A549 (cell line): Measurements from ENCODE around the gene ICAM5. TPM values are rescaled to one million over a fixed set of nuclear protein-coding genes. Genes with fewer than 3 reads are reported as not detected.

ENCODE experiments used
- ATAC-seq, 2 experiments: fragments of 200-7000 bp in 1 of 2; fragments of >200 bp in 1 of 2; cut with Nextera tagmentation in 1 of 2; cut with Tn5 transposase in 1 of 2; 3 replicates each; pipeline versions ENCODE4 v1.8.0 to v1.9.1; 2018 to 2020; ENCODE audit warnings: mild to moderate bottlenecking in 1 of 2, moderate library complexity in 1 of 2
- CTCF ChIA-PET: fragments of 300-600 bp; sonication (Branson Sonifier 250); formaldehyde crosslinking; extraction: SDS; loops from one replicate; lab custom pipeline; 2021; ENCODE audit warnings: antibody characterized with exemption, inconsistent platforms; lab: Yijun Ruan, JAX
- POLR2A ChIA-PET: fragments of 350-600 bp; formaldehyde crosslinking; extraction: SDS; loops from one replicate; lab custom pipeline; 2021; ENCODE audit warnings: antibody characterized with exemption, inconsistent platforms; lab: Yijun Ruan, JAX
- DNase-seq, 2 experiments: peaks; one replicate each; pipeline versions ENCODE4 v3.0.0 to v3.0.0-alpha.2; 2011 to 2016; ENCODE audit warnings: low read depth in 1 of 2, low spot score in 1 of 2
- FAIRE-seq: peaks from 2 replicates; lab custom pipeline; 2011; peaks lifted over from hg19 to GRCh38; lab: Jason Lieb, UNC
- H3K27ac ChIP-seq, 2 experiments: fragments of >200 bp; sonication (Bioruptor Twin); formaldehyde crosslinking; 3 replicates each; pipeline ENCODE4 v1.5.1; 2016 to 2017
- H3K4me1 ChIP-seq: fragments of >200 bp; sonication (Bioruptor Twin); formaldehyde crosslinking; 3 replicates; pipeline ENCODE4 v1.6.1; 2016
- H3K4me2 ChIP-seq: fragments of >200 bp; sonication (Bioruptor Twin); formaldehyde crosslinking; 3 replicates; pipeline ENCODE4 v1.6.1; 2016
- H3K4me3 ChIP-seq: fragments of >200 bp; sonication (Bioruptor Twin); formaldehyde crosslinking; 3 replicates; pipeline ENCODE4 v1.5.1; 2016
- H3K9me3 ChIP-seq: fragments of >200 bp; sonication (Bioruptor Twin); formaldehyde crosslinking; 3 replicates; pipeline ENCODE4 v1.6.1; 2016
- BCL3 ChIP-seq: fragments of >200 bp; sonication (Bioruptor Twin); formaldehyde crosslinking; IDR thresholded peaks from 3 replicates; pipeline ENCODE4 v1.6.1; 2016
- BHLHE40 ChIP-seq: IDR thresholded peaks from 2 replicates; pipeline ENCODE4 v1.6.1; 2012; ENCODE audit warnings: low read depth, low read length, inconsistent platforms
- CHD4 ChIP-seq: fragments of 200-600 bp; sonication (generic); IDR thresholded peaks from 2 replicates; pipeline ENCODE4 v1.6.1; 2016; ENCODE audit warnings: antibody characterized with exemption, mild to moderate bottlenecking, borderline replicate concordance
- EHF ChIP-seq: fragments of 250-450 bp; sonication (Bioruptor Pico); IDR thresholded peaks from 2 replicates; pipeline ENCODE4 v1.5.0; 2020; ENCODE audit warnings: mild to moderate bottlenecking
- GATA3 ChIP-seq: IDR thresholded peaks from 2 replicates; pipeline ENCODE4 v1.6.1; 2012; ENCODE audit warnings: borderline replicate concordance
- HEYL ChIP-seq: fragments of 250-450 bp; sonication (Bioruptor Pico); IDR thresholded peaks from 2 replicates; pipeline ENCODE4 v1.8.0; 2021; ENCODE audit warnings: mild to moderate bottlenecking, moderate library complexity
- KDM5A ChIP-seq: fragments of 200-600 bp; sonication (generic); IDR thresholded peaks from 2 replicates; pipeline ENCODE4 v1.6.1; 2016; ENCODE audit warnings: antibody characterized with exemption, mild to moderate bottlenecking
- MAZ ChIP-seq: fragments of 150-350 bp; IDR thresholded peaks from 2 replicates; pipeline ENCODE4 v1.6.1; 2014; ENCODE audit warnings: antibody characterized with exemption, low read depth, low read length, borderline replicate concordance
- NFE2L2 ChIP-seq: fragments of 150-350 bp; conservative IDR thresholded peaks from 2 replicates; pipeline ENCODE4 v1.6.1; 2014; ENCODE audit warnings: low read length
- NPAS2 ChIP-seq: fragments of 250-450 bp; sonication (Bioruptor Pico); IDR thresholded peaks from 2 replicates; pipeline ENCODE4 v1.8.0; 2022; ENCODE audit warnings: mild to moderate bottlenecking, moderate library complexity, borderline replicate concordance
- PBX3 ChIP-seq: IDR thresholded peaks from 2 replicates; pipeline ENCODE4 v1.6.1; 2012
- RARB ChIP-seq: fragments of 250-450 bp; sonication (Bioruptor Pico); IDR thresholded peaks from 2 replicates; pipeline ENCODE4 v1.8.0; 2021; ENCODE audit warnings: mild to moderate bottlenecking, moderate library complexity
- SREBF2 ChIP-seq: fragments of 450-650 bp; IDR thresholded peaks from 2 replicates; pipeline ENCODE4 v1.6.1; 2014; ENCODE audit warnings: mild to moderate bottlenecking, moderate library complexity
- ZFP36 ChIP-seq: fragments of 450-650 bp; IDR thresholded peaks from 2 replicates; pipeline ENCODE4 v1.6.1; 2014; ENCODE audit warnings: borderline replicate concordance; ENCODE audit not compliant: partially characterized antibody
- ZNF302 ChIP-seq: fragments of 250-450 bp; sonication (Bioruptor Pico); IDR thresholded peaks from 2 replicates; pipeline ENCODE4 v1.9.0; 2021; ENCODE audit warnings: inconsistent platforms, mild to moderate bottlenecking, moderate library complexity
- ZSCAN20 ChIP-seq: fragments of 250-450 bp; sonication (Bioruptor Pico); IDR thresholded peaks from 2 replicates; pipeline ENCODE4 v1.8.0; 2022; ENCODE audit warnings: mild to moderate bottlenecking, moderate library complexity
- WGBS: methylation state at CpG from one replicate; pipeline ENCODE4 v1.1.6; 2017; ENCODE audit errors: missing lambda C conversion rate; 5-methylcytosine and 5-hydroxymethylcytosine counted together
- polyA plus RNA-seq, 4 experiments: library from polyadenylated mRNA; depleted of rRNA in 3 of 4; stranded (reverse); fragments of >200 nt; fragmentation: RNase III in 1 of 4; extraction: RNeasy Plus Mini Kit Qiagen cat#74134 plus additional on column Dnase treatment in 1 of 4; gene quantifications; 2 replicates in 3 of 4; 3 replicates in 1 of 4; pipeline ENCODE4 v1.2.3, GENCODE V29; 2011 to 2017
- TF ChIP-seq, protein P1 (sequence below): IDR thresholded peaks from 2 replicates; pipeline ENCODE4 v1.6.1; 2012; ENCODE audit warnings: low read depth, borderline replicate concordance
- TF ChIP-seq, protein P2 (sequence below): IDR thresholded peaks from 2 replicates; pipeline ENCODE4 v1.6.1; 2012
- TF ChIP-seq, protein P3 (sequence below): fragments of >200 bp; sonication (Bioruptor Twin); formaldehyde crosslinking; IDR thresholded peaks from 2 replicates; pipeline ENCODE4 v1.6.1; 2016

The ICAM5 gene
- polyA plus RNA-seq, 2 of the 4 experiments (the other 2 are of a cell fraction) = 0.35 to 0.77 TPM

DNA sequence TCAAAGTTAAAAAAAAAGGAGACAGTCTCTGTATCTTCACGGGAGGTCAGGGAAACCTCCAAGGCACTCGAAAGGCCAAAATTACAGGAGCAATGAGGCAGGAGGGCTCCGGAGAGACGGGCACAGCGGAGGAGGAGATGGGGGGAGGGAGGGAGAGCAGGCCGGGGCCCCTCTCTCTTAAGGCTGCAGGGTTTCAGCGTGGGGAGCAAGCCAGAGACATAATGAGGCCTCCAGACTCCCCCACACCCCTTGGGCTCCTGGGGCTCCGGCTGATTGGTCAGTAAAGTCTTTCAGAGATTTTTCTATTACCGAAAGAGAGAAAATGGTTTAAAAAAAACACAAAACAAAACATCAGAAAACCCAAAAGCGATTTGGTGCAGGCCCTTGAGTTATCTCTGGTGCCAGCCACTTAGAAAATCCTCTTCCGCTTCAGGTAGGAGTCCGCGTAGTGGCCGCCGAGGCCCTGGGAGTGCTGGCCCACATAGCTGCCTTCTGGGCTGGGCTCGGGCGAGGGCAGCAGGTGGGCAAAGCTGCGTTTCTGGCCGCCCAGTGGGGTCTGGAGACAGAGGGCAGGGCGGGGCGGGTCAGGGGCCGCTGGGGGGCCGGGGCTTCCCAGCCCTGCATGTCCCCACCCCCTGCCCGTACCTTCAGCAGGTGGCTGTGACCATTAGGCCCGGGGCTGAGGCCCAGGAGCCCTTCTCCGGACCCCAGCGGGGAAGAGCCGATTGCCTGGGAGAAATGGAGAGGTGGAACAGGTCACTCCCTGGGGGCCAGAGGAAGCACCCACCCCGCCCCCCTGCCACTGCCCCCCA is 27.5 kb downstream of the ICAM5 start:
- CTCF ChIA-PET = interaction anchor here (0.7 to 1.4 kb wide), 3 partner anchors 12 to 72 kb away, joined by 3 to 5 read pairs (median 4); no protein-coding TSS in a partner anchor
- POLR2A ChIA-PET = interaction anchor here (1.0 kb wide), 1 partner anchor 16 kb away, joined by 5 read pairs; no protein-coding TSS in a partner anchor
- no peak for TF ChIP-seq ZFP36
- TF ChIP-seq MAZ = no peak
- TF ChIP-seq PBX3 = no peak
- no peak for TF ChIP-seq GATA3
- TF ChIP-seq NFE2L2 = no peak
- TF ChIP-seq SREBF2 = no peak
- TF ChIP-seq, all 56 proteins: peak for 0

DNA sequence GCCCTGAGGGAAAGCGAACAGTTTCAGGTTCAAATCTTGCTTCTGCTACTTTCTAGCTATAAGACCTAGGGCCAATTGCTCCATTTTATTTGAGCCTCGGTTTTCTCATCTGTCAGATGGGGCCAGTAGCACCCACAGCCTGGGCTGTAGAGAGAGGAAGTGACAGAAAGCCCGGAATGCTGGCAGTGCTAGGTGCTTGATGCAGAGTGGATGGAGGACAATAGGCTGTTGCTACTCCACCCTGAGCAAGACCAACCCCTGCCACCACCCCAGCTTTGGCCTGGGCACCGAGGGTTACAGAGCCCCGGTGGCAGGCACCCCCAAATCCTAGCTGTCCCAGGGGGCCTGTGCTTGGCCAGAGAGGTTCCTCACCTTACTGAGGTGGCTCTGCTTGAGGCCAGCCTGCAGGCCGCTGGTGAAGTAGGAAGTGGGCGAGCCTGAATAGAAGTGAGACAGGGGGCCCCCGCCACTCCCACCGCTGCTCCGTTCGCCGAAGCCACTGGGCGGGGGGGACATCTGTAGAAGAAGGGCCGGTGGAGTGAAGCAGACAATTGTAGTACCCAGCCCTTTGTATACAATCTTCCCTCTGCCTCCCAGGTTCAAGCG is 28.2 kb downstream of the ICAM5 start:
- Histone ChIP-seq H3K9me3 (no peaks in the 10 kb centered on the region), H3K4me1 (peaks cover 12% of the 10 kb centered on the region), H3K4me2 (no peak overlapping the region), H3K4me3 (no peak overlapping the region), H3K27ac (no peak overlapping the region)
- FAIRE-seq (no peak), ATAC-seq (no peak), DNase-seq (no peak)
- CTCF ChIA-PET = interaction anchor here (0.5 to 1.4 kb wide), 3 partner anchors 42 to 59 kb away, joined by 3 to 5 read pairs (median 4); no protein-coding TSS in a partner anchor
- POLR2A ChIA-PET = interaction anchor here (1.0 kb wide), 1 partner anchor 16 kb away, joined by 5 read pairs; no protein-coding TSS in a partner anchor
- WGBS = 94% methylated on average over 11 of the region's 15 CpGs
- no peak for TF ChIP-seq KDM5A
- no peak for TF ChIP-seq HEYL (CRISPR knock-in tag)
- TF ChIP-seq EHF = no peak
- no peak for TF ChIP-seq CHD4
- TF ChIP-seq BCL3 = no peak
- TF ChIP-seq ZNF302 (CRISPR knock-in tag) = no peak
- TF ChIP-seq RARB (CRISPR knock-in tag) = no peak

More for the DNA sequence above, 27.5 kb downstream of the ICAM5 start:
- Histone ChIP-seq H3K4me1 (peaks cover 12% of the 10 kb centered on the region), H3K27ac (no peak overlapping the region), H3K4me3 (no peak overlapping the region), H3K4me2 (no peak overlapping the region), H3K9me3 (no peaks in the 10 kb centered on the region)
- WGBS = 85% methylated on average over 26 of the region's 29 CpGs
- DNase-seq = no peak
- no peak for FAIRE-seq
- ATAC-seq = no peak

GRCh38 chr19:10318807-10319682 is 29.3 kb downstream of the ICAM5 start:
- Histone ChIP-seq H3K4me1 (peaks cover 12% of the 10 kb centered on the region), H3K9me3 (no peaks in the 10 kb centered on the region), H3K4me3 (no peak overlapping the region), H3K27ac (no peak overlapping the region), H3K4me2 (no peak overlapping the region)
- CTCF ChIA-PET = interaction anchor here (0.6 to 1.4 kb wide), 3 partner anchors 12 to 60 kb away, joined by 3 to 4 read pairs (median 3); no protein-coding TSS in a partner anchor
- POLR2A ChIA-PET = interaction anchor here (0.7 to 1.4 kb wide), 2 partner anchors 13 to 15 kb away, joined by 4 to 6 read pairs; no protein-coding TSS in a partner anchor
- DNase-seq (no peak), FAIRE-seq (no peak), ATAC-seq (no peak)
- TF ChIP-seq, protein P1, sequence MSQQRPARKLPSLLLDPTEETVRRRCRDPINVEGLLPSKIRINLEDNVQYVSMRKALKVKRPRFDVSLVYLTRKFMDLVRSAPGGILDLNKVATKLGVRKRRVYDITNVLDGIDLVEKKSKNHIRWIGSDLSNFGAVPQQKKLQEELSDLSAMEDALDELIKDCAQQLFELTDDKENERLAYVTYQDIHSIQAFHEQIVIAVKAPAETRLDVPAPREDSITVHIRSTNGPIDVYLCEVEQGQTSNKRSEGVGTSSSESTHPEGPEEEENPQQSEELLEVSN = no peak
- TF ChIP-seq BHLHE40 (no peak), NPAS2 (CRISPR knock-in tag) (no peak), RARB (CRISPR knock-in tag) (no peak), ZSCAN20 (CRISPR knock-in tag) (no peak), PBX3 (no peak), CHD4 (no peak)
- TF ChIP-seq, protein P2, sequence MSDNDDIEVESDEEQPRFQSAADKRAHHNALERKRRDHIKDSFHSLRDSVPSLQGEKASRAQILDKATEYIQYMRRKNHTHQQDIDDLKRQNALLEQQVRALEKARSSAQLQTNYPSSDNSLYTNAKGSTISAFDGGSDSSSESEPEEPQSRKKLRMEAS = no peak
- TF ChIP-seq, protein P3, sequence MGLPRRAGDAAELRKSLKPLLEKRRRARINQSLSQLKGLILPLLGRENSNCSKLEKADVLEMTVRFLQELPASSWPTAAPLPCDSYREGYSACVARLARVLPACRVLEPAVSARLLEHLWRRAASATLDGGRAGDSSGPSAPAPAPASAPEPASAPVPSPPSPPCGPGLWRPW = no peak
- 82% methylated on average over 6 of the region's 13 CpGs for WGBS
